GM23248 (cell line): ENCODE results near the gene CBFA2T3. TPM values are rescaled to one million over a fixed set of nuclear protein-coding genes. Genes with fewer than 3 reads are reported as not detected.
A peak's percentile ranks its signal among the peaks of the same experiment; 100 is the strongest.

ENCODE experiments used
- DNase-seq: peaks from one replicate; pipeline ENCODE4 v3.0.0-alpha.2; 2015
- H2AFZ ChIP-seq: fragments of 200-600 bp; sonication (generic); 2 replicates; pipeline ENCODE4 v1.6.1; 2016; ENCODE audit warnings: antibody characterized with exemption
- H3F3A ChIP-seq: fragments of 200-600 bp; sonication (generic); 2 replicates; pipeline ENCODE4 v1.6.1; 2016; ENCODE audit warnings: mild to moderate bottlenecking, antibody characterized with exemption, mixed run types; ENCODE audit not compliant: insufficient read depth
- H3K27ac ChIP-seq: fragments of 200-600 bp; sonication (generic); 2 replicates; pipeline ENCODE4 v1.5.1; 2016; ENCODE audit warnings: mild to moderate bottlenecking
- H3K27me3 ChIP-seq: fragments of 200-600 bp; sonication (generic); replicated peaks from 2 replicates; pipeline ENCODE4 v1.6.1; 2016; ENCODE audit warnings: mild to moderate bottlenecking; ENCODE audit not compliant: insufficient read depth
- H3K36me3 ChIP-seq: fragments of 200-600 bp; sonication (generic); 2 replicates; pipeline ENCODE4 v1.6.1; 2016; ENCODE audit warnings: low read depth, mild to moderate bottlenecking
- H3K4me1 ChIP-seq: fragments of 200-600 bp; sonication (generic); 2 replicates; pipeline ENCODE4 v1.6.1; 2016; ENCODE audit warnings: mild to moderate bottlenecking; ENCODE audit not compliant: insufficient read depth
- H3K4me2 ChIP-seq: fragments of 200-600 bp; sonication (generic); one replicate; pipeline ENCODE4 v1.6.1; 2016; ENCODE audit warnings: mild to moderate bottlenecking; ENCODE audit not compliant: unreplicated experiment
- H3K4me3 ChIP-seq: fragments of 200-600 bp; sonication (generic); 2 replicates; pipeline ENCODE4 v1.5.1; 2016; ENCODE audit warnings: mild to moderate bottlenecking
- H3K79me2 ChIP-seq: fragments of 200-600 bp; sonication (generic); 2 replicates; pipeline ENCODE4 v1.6.1; 2016; ENCODE audit warnings: mild to moderate bottlenecking; ENCODE audit not compliant: insufficient read depth
- H3K9ac ChIP-seq: fragments of 200-600 bp; sonication (generic); 2 replicates; pipeline ENCODE4 v1.6.1; 2016; ENCODE audit warnings: mild to moderate bottlenecking
- H3K9me2 ChIP-seq: fragments of 200-600 bp; sonication (generic); 2 replicates; pipeline ENCODE4 v1.6.1; 2016; ENCODE audit warnings: mixed run types, mild to moderate bottlenecking, moderate library complexity; ENCODE audit not compliant: insufficient read depth
- H3K9me3 ChIP-seq: fragments of 200-600 bp; sonication (generic); one replicate; pipeline ENCODE4 v1.6.1; 2017; ENCODE audit warnings: low read depth
- H4K20me1 ChIP-seq: fragments of 200-600 bp; sonication (generic); 2 replicates; pipeline ENCODE4 v1.6.0; 2016; ENCODE audit not compliant: insufficient read depth
- EZH2 ChIP-seq: fragments of 200-600 bp; sonication (generic); IDR thresholded peaks from 2 replicates; pipeline ENCODE4 v1.6.1; 2018; ENCODE audit warnings: antibody characterized with exemption, mild to moderate bottlenecking; ENCODE audit not compliant: insufficient read depth, poor library complexity, severe bottlenecking
- EZH2phosphoT487 ChIP-seq: fragments of 200-600 bp; sonication (generic); IDR thresholded peaks from 2 replicates; pipeline ENCODE4 v1.6.1; 2018; ENCODE audit warnings: antibody characterized with exemption, moderate library complexity, mild to moderate bottlenecking, low read depth; ENCODE audit not compliant: insufficient read depth
- WGBS, 2 experiments: methylation state at CpG; one replicate each; pipeline ENCODE4 v1.1.6; 2015 to 2017; ENCODE audit warnings: low lambda C conversion rate in 2 of 2, low coverage in 1 of 2; ENCODE audit errors: missing lambda C conversion rate in 2 of 2; 5-methylcytosine and 5-hydroxymethylcytosine counted together
- in situ Hi-C: fragments of 300-500 bp; cut with MboI; formaldehyde crosslinking; loops from 2 replicates; pipeline ENCODE4 v1.15.0; 2020
- polyA plus RNA-seq: library from polyadenylated mRNA; unstranded; fragments of >200 nt; fragmentation: Nextera tagmentation; extraction: Ambion mirVana; gene quantifications from 2 replicates; pipeline ENCODE4 v1.2.1, GENCODE V29; 2016
- total RNA-seq: library from RNA; depleted of rRNA; stranded (reverse); fragments of >200 nt; shearing (Covaris generic); gene quantifications from 2 replicates; pipeline ENCODE4 v1.2.3, GENCODE V29; 2014

CBFA2T3 gene
- total and polyA plus RNA-seq, 2 experiments from 2014 or later, result not detected

- H3F3A ChIP-seq, result no peaks in the 10 kb centered on the region
- H3K9me3 ChIP-seq, result no peaks in the 10 kb centered on the region
- H3K27ac ChIP-seq, result no peak overlapping the region
- no peak overlapping the region for H3K4me2 ChIP-seq
- H3K4me1 ChIP-seq, result no peaks in the 10 kb centered on the region
- H3K79me2 ChIP-seq, result no peaks in the 10 kb centered on the region
- DNase-seq, result no peak
- no peak overlapping the region for H2AFZ ChIP-seq
- WGBS, 2 experiments, result 67 to 69% methylated on average over 28 of the region's 28 CpGs
- H3K9ac ChIP-seq, result no peak overlapping the region
- no peaks in the 10 kb centered on the region for H3K9me2 ChIP-seq
- peaks cover 12% of the 10 kb centered on the region for H3K27me3 ChIP-seq
- in situ Hi-C loops, result no loop called here
- no peaks in the 10 kb centered on the region for H3K36me3 ChIP-seq
- H3K4me3 ChIP-seq, result no peak overlapping the region
- H4K20me1 ChIP-seq, result no peaks in the 10 kb centered on the region
- TF ChIP-seq EZH2 (no peak), EZH2phosphoT487 (no peak)
Measured at GRCh38 chr16:88953003-88953690, 23.9 kb downstream of the CBFA2T3 start.

DNA sequence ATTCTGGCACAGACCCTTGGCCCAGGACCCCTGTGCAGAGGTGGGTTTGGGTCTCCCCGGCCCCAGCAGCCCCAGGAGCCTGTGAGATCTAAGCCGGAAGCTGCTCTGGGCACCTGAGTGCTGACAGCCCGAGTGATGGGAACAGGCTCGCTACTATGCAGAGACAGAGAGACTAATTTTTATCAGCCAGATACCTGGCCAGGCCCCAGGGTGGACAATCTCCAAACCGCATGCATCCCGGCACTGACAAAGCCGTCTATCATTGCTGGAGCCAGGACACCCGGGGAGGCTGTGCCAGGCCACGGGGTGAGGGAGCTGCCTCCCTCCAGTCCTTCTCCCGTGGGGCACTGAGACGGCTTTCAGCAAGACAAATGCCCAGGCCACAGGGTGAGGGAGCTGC lies 25.0 kb downstream of the CBFA2T3 start:
- H3K9ac ChIP-seq, result no peak overlapping the region
- WGBS, 2 experiments, result 44 to 47% methylated on average over 11 of the region's 11 CpGs
- DNase-seq, result no peak
- no peaks in the 10 kb centered on the region for H3K9me2 ChIP-seq
- no peaks in the 10 kb centered on the region for H3K36me3 ChIP-seq
- H2AFZ ChIP-seq, result no peak overlapping the region
- TF ChIP-seq EZH2phosphoT487 (no peak), EZH2 (no peak)
- peaks cover 17% of the 10 kb centered on the region for H3K27me3 ChIP-seq
- H3K9me3 ChIP-seq, result no peaks in the 10 kb centered on the region
- no peak overlapping the region for H3K4me3 ChIP-seq
- no peaks in the 10 kb centered on the region for H3F3A ChIP-seq
- in situ Hi-C loops, result no loop called here
- no peak overlapping the region for H3K27ac ChIP-seq
- H3K79me2 ChIP-seq, result no peaks in the 10 kb centered on the region
- no peak overlapping the region for H3K4me2 ChIP-seq
- H4K20me1 ChIP-seq, result no peaks in the 10 kb centered on the region
- H3K4me1 ChIP-seq, result no peaks in the 10 kb centered on the region

DNA sequence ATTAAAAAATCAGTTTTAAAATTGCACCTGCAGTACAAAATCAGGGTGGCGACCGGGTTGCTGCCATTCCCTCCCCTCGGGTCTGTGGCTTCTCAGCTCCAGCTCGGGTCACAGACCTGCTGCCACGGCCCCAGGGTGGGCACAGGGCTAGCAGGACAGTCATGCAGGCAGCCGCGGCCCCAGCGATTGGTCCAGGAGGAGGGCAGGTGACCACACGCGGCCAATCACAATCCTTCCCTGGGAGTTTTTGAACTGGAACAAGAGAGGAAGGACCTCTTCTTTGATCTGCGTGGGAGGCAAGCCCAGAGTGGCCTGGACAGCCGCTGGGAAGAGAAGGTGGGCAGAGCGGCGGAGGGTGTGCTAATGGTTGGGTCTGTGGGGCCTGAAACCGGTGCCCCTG lies 25.5 kb downstream of the CBFA2T3 start:
- no peaks in the 10 kb centered on the region for H3K4me1 ChIP-seq
- 75 to 76% methylated on average over 15 of the region's 15 CpGs for WGBS, 2 experiments
- no peak overlapping the region for H2AFZ ChIP-seq
- no peaks in the 10 kb centered on the region for H3F3A ChIP-seq
- H3K9ac ChIP-seq, result no peak overlapping the region
- TF ChIP-seq EZH2 (no peak), EZH2phosphoT487 (no peak)
- no peaks in the 10 kb centered on the region for H3K9me2 ChIP-seq
- H3K27me3 ChIP-seq, result peaks cover 22% of the 10 kb centered on the region
- no peaks in the 10 kb centered on the region for H3K9me3 ChIP-seq
- no peaks in the 10 kb centered on the region for H3K36me3 ChIP-seq
- H4K20me1 ChIP-seq, result no peaks in the 10 kb centered on the region
- H3K79me2 ChIP-seq, result no peaks in the 10 kb centered on the region
- no peak overlapping the region for H3K4me3 ChIP-seq
- no peak for DNase-seq
- no peak overlapping the region for H3K27ac ChIP-seq
- in situ Hi-C loops, result no loop called here
- H3K4me2 ChIP-seq, result no peak overlapping the region

DNA sequence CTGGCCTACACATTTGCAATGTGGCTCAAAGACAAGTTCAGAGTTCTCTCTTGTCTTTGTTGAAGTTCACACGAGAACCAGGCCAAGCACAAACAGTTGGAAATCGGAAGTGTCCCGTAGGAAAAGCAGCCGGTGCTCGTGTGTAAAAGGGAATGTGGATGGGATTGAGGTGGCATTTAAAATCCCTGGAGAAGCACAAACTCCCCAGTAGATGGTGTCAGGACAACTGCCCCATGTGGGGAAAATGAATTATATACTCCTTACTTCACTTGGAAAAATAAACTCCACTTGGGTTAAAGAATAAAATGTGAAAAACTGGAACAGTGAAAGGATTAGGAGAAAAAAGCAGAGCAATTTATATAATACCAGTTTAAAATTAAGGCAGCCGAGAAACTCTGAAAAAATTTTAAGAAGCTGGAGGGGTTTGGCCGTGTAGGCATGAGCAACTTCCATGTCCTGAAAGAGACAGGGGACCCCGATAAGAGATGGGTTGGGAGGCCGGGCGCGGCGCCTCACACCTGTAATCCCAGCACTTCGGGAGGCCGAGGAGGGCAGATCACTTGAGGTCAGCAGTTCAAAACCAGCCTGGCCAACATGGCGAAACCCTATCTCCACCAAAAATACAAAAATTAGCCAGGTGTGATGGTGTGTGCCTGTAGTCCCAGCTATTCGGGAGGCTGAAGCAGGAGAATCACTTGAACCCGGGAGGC lies 28.1 kb downstream of the CBFA2T3 start:
- H3K9ac ChIP-seq, result no peak overlapping the region
- H3K9me2 ChIP-seq, result no peaks in the 10 kb centered on the region
- no peak overlapping the region for H3K4me3 ChIP-seq
- no peaks in the 10 kb centered on the region for H4K20me1 ChIP-seq
- DNase-seq, result peak; percentile 17
- peaks cover 32% of the 10 kb centered on the region for H3K27me3 ChIP-seq
- no peak for TF ChIP-seq EZH2phosphoT487
- TF ChIP-seq EZH2, result no peak
- no peaks in the 10 kb centered on the region for H3K9me3 ChIP-seq
- 57 to 62% methylated on average over 16 to 17 of the region's 17 CpGs for WGBS, 2 experiments
- no peaks in the 10 kb centered on the region for H3F3A ChIP-seq
- H3K4me2 ChIP-seq, result no peak overlapping the region
- no peak overlapping the region for H3K27ac ChIP-seq
- in situ Hi-C loops, result no loop called here
- H3K79me2 ChIP-seq, result no peaks in the 10 kb centered on the region
- H2AFZ ChIP-seq, result no peak overlapping the region
- no peaks in the 10 kb centered on the region for H3K4me1 ChIP-seq
- H3K36me3 ChIP-seq, result no peaks in the 10 kb centered on the region
